ENCODE data around the gene BCL7C. TPM values are rescaled to one million over a fixed set of nuclear protein-coding genes. Genes with fewer than 3 reads are reported as not detected.

Gene BCL7C
- total RNA-seq, 1 donor from 2014 or later = 36.6 TPM

GRCh38 chr16:30923554-30924075, 29.7 kb upstream of the BCL7C start, which contains the start of gene FBXL19:
Gene FBXL19 (plus strand): TSS chr16:30923572. CDS start chr16:30925755, 2,183 bp downstream.
- DNase-seq (ENCODE audit: low spot score) (peak; percentile 83), ATAC-seq (no peak)
- intact Hi-C loops (cut with DNase I) = no loop called here

DNA sequence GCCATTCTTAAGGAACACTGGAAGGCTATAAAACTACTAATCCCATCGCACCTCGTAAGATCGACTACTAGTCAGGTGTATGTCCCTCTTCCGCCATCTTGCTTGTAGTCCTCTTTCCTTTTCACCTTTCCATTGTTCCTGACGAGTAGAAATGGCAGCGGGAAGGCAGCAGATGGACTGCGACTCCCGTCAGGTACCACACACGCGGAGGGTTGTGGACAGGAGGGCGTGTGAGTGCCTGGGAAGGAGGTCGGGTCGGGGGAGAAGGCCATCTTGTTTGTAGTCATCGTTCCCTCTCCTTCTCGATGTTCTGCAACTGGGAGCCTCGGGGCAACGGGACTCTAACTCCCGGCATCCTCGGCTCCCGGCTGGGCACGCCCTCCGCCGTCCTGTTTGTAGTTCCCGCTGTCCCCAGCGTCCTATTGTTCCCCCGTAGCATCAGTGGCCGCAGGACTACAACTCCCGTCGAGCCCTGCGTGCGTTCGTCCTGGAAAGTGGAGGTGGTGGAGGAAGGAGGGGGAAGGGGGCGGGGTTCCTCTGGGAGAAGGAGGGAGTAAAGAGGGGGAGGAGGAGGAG, 29.2 kb upstream of the BCL7C start:
- DNase-seq (ENCODE audit: low spot score) (peak; percentile 99), ATAC-seq (peak; percentile 90)
- intact Hi-C loops (cut with DNase I) = no loop called here

GRCh38 chr16:30922420-30922959, 28.6 kb upstream of the BCL7C start:
- intact Hi-C loops (cut with DNase I) = no loop called here

GRCh38 chr16:30921748-30922419, 28.0 kb upstream of the BCL7C start:
- ATAC-seq (peak; percentile 39), DNase-seq (ENCODE audit: low spot score) (peak; percentile 95)
- intact Hi-C loops (cut with DNase I) = no loop called here

More at GRCh38 chr16:30922420-30922959, 28.6 kb upstream of the BCL7C start:
- ATAC-seq (peak; percentile 92), DNase-seq (ENCODE audit: low spot score) (peak; percentile 99)

- ATAC-seq = no peak
- no peak for DNase-seq (ENCODE audit: low spot score)
- intact Hi-C loops (cut with DNase I) = no loop called here
Observed at GRCh38 chr16:30921459-30921747, 27.5 kb upstream of the BCL7C start.

- ATAC-seq = no peak
- intact Hi-C loops (cut with DNase I) = no loop called here
- DNase-seq (ENCODE audit: low spot score) = no peak
Observed at GRCh38 chr16:30920891-30921290, 27.0 kb upstream of the BCL7C start.

- ATAC-seq = no peak
- DNase-seq (ENCODE audit: low spot score) = no peak
- intact Hi-C loops (cut with DNase I) = no loop called here
Observed at GRCh38 chr16:30918614-30919013, 24.7 kb upstream of the BCL7C start.

- DNase-seq (ENCODE audit: low spot score) = no peak
- ATAC-seq = no peak
- intact Hi-C loops (cut with DNase I) = no loop called here
Observed at GRCh38 chr16:30914830-30915229, 21.0 kb upstream of the BCL7C start.

DNA sequence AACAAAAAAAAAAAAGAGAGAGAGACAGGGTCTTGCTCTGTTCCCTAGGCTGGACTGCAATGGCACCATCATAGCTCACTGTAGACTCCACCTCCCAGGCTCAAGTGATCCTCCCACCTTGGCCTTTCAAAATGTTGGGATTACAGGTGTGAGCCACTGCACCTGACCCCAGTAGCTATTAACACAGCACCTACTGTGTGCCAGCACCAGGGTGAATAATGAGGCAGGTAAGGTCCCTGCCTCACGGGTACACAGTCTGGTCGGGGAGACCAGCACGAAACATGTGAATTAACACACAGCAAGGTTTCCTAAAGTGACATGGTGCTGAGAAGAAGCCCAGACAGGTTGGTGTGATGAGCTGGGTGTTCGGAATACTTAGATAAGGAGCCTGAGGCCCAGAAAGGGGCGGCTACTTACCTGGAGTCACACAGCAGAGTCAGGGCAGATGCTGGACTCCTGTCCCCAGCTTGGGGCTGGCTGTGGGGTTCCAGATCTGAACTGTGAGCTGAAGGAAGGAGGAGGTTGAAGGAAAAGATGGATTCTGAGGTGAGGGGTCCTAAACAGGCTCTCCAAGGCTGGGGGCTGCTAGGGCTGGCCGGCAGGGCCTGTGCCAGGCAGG, 19.0 kb upstream of the BCL7C start:
- ATAC-seq = no peak
- no peak for DNase-seq (ENCODE audit: low spot score)
- intact Hi-C loops (cut with DNase I) = no loop called here

- ATAC-seq (no peak), DNase-seq (ENCODE audit: low spot score) (no peak)
- intact Hi-C loops (cut with DNase I) = no loop called here
Observed at GRCh38 chr16:30910427-30911029, 16.7 kb upstream of the BCL7C start.

GRCh38 chr16:30907064-30907463, 13.2 kb upstream of the BCL7C start:
- DNase-seq (ENCODE audit: low spot score) = no peak
- no peak for ATAC-seq
- intact Hi-C loops (cut with DNase I) = no loop called here

DNA sequence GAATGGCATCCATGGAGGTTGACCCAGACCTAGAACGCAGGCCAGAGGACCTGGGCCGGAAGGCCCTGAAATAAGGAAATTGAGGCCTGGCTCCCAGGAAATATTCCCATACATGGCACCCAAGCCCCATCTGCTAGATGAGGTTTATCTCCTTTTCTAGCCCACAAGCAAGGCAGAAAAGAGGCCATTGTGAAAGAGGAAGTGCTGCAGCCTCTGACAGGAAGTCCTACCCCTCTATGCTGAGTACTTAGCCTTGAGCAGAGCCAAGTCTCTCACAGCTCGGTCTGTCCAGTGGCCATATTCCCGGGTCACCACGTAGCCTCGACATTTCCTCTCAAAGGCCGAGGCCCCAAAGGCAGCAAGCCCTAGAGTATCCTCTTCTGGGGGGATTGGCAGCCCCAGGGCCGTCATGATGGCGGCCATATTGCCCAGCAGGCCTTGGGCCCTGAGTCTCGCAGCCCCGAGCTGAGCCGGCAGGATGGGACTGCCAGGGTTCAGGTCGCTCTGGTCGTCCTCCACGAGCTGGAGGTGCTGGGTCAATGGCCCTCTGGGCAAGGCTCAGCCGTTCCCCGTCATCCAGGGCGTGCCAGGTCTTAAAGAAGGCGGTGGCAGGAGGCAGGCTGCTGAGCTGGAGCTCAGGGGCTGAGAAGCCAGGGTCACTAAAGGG, 10.4 kb upstream of the BCL7C start:
- no peak for DNase-seq (ENCODE audit: low spot score)
- no peak for ATAC-seq
- intact Hi-C loops (cut with DNase I) = no loop called here

DNA sequence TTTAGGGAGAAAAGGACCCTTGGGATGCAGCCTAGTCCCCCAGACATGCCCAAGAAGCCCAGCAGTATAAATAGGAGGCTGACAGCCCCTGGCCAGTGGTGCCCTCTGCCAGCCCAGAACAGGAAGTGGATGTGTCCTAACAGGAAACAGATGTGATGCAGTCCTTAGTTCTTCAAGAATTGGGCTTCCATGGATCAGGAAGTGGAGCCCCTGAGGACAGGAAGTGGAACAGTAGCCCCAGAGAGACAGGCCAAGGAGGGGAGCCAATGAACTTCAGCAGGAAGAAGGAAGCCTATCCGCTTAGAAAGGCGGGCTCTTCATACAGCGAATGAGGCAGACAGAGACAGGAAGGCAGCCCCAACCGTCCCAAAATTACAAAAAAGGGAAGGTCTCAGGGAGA, 9.7 kb upstream of the BCL7C start:
- no peak for DNase-seq (ENCODE audit: low spot score)
- intact Hi-C loops (cut with DNase I) = no loop called here
- ATAC-seq = peak; percentile 71

GRCh38 chr16:30903002-30903401, 9.1 kb upstream of the BCL7C start:
- ATAC-seq = peak; percentile 5
- DNase-seq (ENCODE audit: low spot score) = no peak
- intact Hi-C loops (cut with DNase I) = no loop called here

- intact Hi-C loops (cut with DNase I) = no loop called here
- peak; percentile 79 for DNase-seq (ENCODE audit: low spot score)
- peak; percentile 60 for ATAC-seq
Observed at GRCh38 chr16:30902029-30902972, 8.4 kb upstream of the BCL7C start.

GRCh38 chr16:30901201-30902028, 7.5 kb upstream of the BCL7C start:
- intact Hi-C loops (cut with DNase I) = no loop called here
- DNase-seq (ENCODE audit: low spot score) (no peak), ATAC-seq (no peak)

DNA sequence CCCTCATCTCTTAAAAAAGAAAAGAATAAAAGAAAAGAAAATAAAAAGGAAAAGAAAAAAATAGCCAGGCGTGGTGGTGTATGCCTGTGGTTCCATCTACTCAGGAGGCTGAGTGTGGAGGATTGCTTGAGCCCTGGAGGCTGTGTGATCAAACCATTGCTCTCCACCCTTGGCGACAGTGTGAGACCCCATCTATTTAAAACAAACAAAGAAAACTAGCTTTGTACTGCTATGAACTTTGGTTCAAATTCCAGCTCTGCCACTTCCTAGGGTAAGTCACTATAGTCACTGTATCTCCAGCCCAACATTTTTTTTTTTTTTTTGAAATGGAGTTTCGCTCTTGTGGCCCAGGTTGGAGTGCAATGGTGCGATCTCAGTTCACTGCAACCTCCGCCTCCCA, 6.7 kb upstream of the BCL7C start:
- intact Hi-C loops (cut with DNase I) = no loop called here
- ATAC-seq = no peak
- DNase-seq (ENCODE audit: low spot score) = no peak
